K562 (cell line): ENCODE results near the gene SPATS2L. TPM values are rescaled to one million over a fixed set of nuclear protein-coding genes. Genes with fewer than 3 reads are reported as not detected.

Source experiments
- ATAC-seq: fragments of 200-7000 bp; cut with Tn5 transposase; 3 replicates; pipeline ENCODE4 v1.9.1; 2020; ENCODE audit warnings: moderate library complexity
- BruUV-seq: library from RNA; stranded (reverse); fragments of 400-500 nt; replicated peaks from 2 replicates; lab custom pipeline; 2021; lab: Mats Ljungman, UMichigan
- CTCF ChIA-PET: fragments of 300-600 bp; formaldehyde crosslinking; extraction: SDS; loops from one replicate; lab custom pipeline; 2021; ENCODE audit warnings: low intra/inter-chr PET ratio; lab: Yijun Ruan, JAX
- POLR2A ChIA-PET: fragments of 300-600, 350-650 bp; sonication (Branson Sonifier 250); formaldehyde crosslinking; extraction: SDS; loops from one replicate; lab custom pipeline; 2021; ENCODE audit warnings: antibody characterized with exemption, inconsistent platforms; lab: Yijun Ruan, JAX
- DNase-seq, 4 experiments: peaks; one replicate each; pipeline versions ENCODE4 v3.0.0 to v3.0.0-alpha.2; 2011 to 2018; ENCODE audit warnings: low spot score in 3 of 4, mixed read lengths in 3 of 4; ENCODE audit errors: extremely low read depth in 1 of 4
- FAIRE-seq: peaks from 2 replicates; lab custom pipeline; 2011; peaks lifted over from hg19 to GRCh38; lab: Jason Lieb, UNC
- H2AFZ ChIP-seq: 2 replicates; pipeline ENCODE4 v1.6.0; 2011; ENCODE audit warnings: low read depth, low read length, control low read depth, inconsistent platforms
- H3K27ac ChIP-seq: fragments of 200-600 bp; 3 replicates; pipeline ENCODE4 v1.8.0; 2011; ENCODE audit warnings: low read depth, mild to moderate bottlenecking, control low read depth, inconsistent platforms, low read length, moderate library complexity, mixed read lengths; ENCODE audit errors: extremely low read depth
- H3K27me3 ChIP-seq, 2 experiments: fragments of 300-600 bp in 1 of 2; 2 replicates in 1 of 2; 3 replicates in 1 of 2; pipeline versions ENCODE4 v1.6.0 to v1.8.0; 2011; ENCODE audit warnings: inconsistent platforms in 2 of 2, low read length in 2 of 2, mild to moderate bottlenecking in 1 of 2, mixed read lengths in 1 of 2, moderate library complexity in 1 of 2; ENCODE audit not compliant: control insufficient read depth in 2 of 2, insufficient read depth in 2 of 2
- H3K36me3 ChIP-seq: fragments of 300-600 bp; 3 replicates; pipeline ENCODE4 v1.8.0; 2011; ENCODE audit warnings: mild to moderate bottlenecking, low read length, inconsistent platforms; ENCODE audit not compliant: control insufficient read depth, insufficient read depth
- H3K4me1 ChIP-seq, 2 experiments: fragments of 200-600 bp in 1 of 2; replicated peaks in 1 of 2; 2 replicates in 1 of 2; 3 replicates in 1 of 2; pipeline versions ENCODE4 v1.5.1 to v1.8.0; 2011; ENCODE audit warnings: inconsistent platforms in 2 of 2, low read length in 2 of 2, mild to moderate bottlenecking in 1 of 2, mixed read lengths in 1 of 2, moderate library complexity in 1 of 2; ENCODE audit not compliant: control insufficient read depth in 2 of 2, insufficient read depth in 2 of 2
- H3K4me2 ChIP-seq: 2 replicates; pipeline ENCODE4 v1.6.1; 2011; ENCODE audit warnings: low read length, control low read depth, inconsistent platforms, mixed read lengths; ENCODE audit not compliant: insufficient read depth
- H3K4me3 ChIP-seq: fragments of 200-600 bp; sonication (generic), shearing (Covaris generic); 2 replicates; pipeline ENCODE4 v1.5.1; 2016; ENCODE audit warnings: control low read depth, inconsistent platforms
- H3K79me2 ChIP-seq: fragments of 200-600 bp; 3 replicates; pipeline ENCODE4 v1.8.0; 2011; ENCODE audit warnings: low read length, inconsistent platforms; ENCODE audit not compliant: control insufficient read depth, insufficient read depth
- H3K9ac ChIP-seq, 2 experiments: 2 replicates each; pipeline versions ENCODE4 v1.6.0 to v1.6.1; 2011; ENCODE audit warnings: low read depth in 2 of 2, low read length in 2 of 2, control low read depth in 1 of 2, inconsistent platforms in 1 of 2, mild to moderate bottlenecking in 1 of 2, mixed read lengths in 1 of 2; ENCODE audit not compliant: insufficient read depth in 1 of 2
- H3K9me1 ChIP-seq: one replicate; pipeline ENCODE4 v1.6.0; 2011; ENCODE audit warnings: inconsistent platforms, mild to moderate bottlenecking, low read length, moderate library complexity; ENCODE audit not compliant: control insufficient read depth, insufficient read depth
- H3K9me3 ChIP-seq: replicated peaks from 2 replicates; pipeline ENCODE4 v1.5.1; 2011; ENCODE audit warnings: low read depth, low read length, inconsistent platforms; ENCODE audit not compliant: control insufficient read depth, insufficient read depth
- H4K20me1 ChIP-seq: replicated peaks from 2 replicates; pipeline ENCODE4 v1.6.1; 2011; ENCODE audit warnings: low read length, inconsistent platforms, mixed read lengths; ENCODE audit not compliant: control insufficient read depth, insufficient read depth
- ATF4 ChIP-seq: fragments of 450-650 bp; formaldehyde crosslinking; IDR thresholded peaks from 2 replicates; pipeline ENCODE4 v1.4.0; 2022; ENCODE audit warnings: mild to moderate bottlenecking, moderate library complexity
- CHD1 ChIP-seq: fragments of 200-600 bp; sonication (generic); IDR thresholded peaks from one replicate; pipeline ENCODE4 v1.6.1; 2012; ENCODE audit warnings: mild to moderate bottlenecking, moderate library complexity, low read length, inconsistent platforms
- PHB ChIP-seq: fragments of 250-450 bp; sonication (Bioruptor Pico); IDR thresholded peaks from 2 replicates; pipeline ENCODE4 v1.5.0; 2021
- POLR3A ChIP-seq: IDR thresholded peaks from 2 replicates; pipeline ENCODE4 v1.6.1; 2011; ENCODE audit warnings: borderline replicate concordance, mild to moderate bottlenecking, moderate library complexity; ENCODE audit not compliant: insufficient read length, insufficient read depth; ENCODE audit errors: extremely low read depth
- TAF7 ChIP-seq: fragments of 450-650 bp; IDR thresholded peaks from 2 replicates; pipeline ENCODE4 v1.6.1; 2016; ENCODE audit warnings: missing genetic modification characterization, missing compliant biosample characterization
- ZBED1 ChIP-seq: IDR thresholded peaks from 2 replicates; pipeline ENCODE4 v1.6.1; 2014
- ZNF143 ChIP-seq: sonication (generic); formaldehyde crosslinking; IDR thresholded peaks from 2 replicates; pipeline ENCODE4 v1.9.0; 2022; ENCODE audit warnings: mild to moderate bottlenecking, missing genetic modification reagents
- ZNF146 ChIP-seq: IDR thresholded peaks from one replicate; pipeline ENCODE4 v1.6.1; 2018; ENCODE audit warnings: missing compliant biosample characterization; ENCODE audit not compliant: unreplicated experiment
- ZNF174 ChIP-seq: fragments of 250-450 bp; sonication (Bioruptor Pico); IDR thresholded peaks from 2 replicates; pipeline ENCODE4 v1.4.0; 2020; ENCODE audit warnings: mild to moderate bottlenecking
- WGBS: fragments of 100-300 bp; shearing (Covaris generic); methylation state at CpG from one replicate; pipeline ENCODE4 v1.1.6; 2016; ENCODE audit warnings: low coverage, mixed read lengths; ENCODE audit not compliant: insufficient coverage; ENCODE audit errors: missing lambda C conversion rate; 5-methylcytosine and 5-hydroxymethylcytosine counted together
- in situ Hi-C: fragments of 300-500 bp; cut with MboI; formaldehyde crosslinking; loops from 4 replicates; pipeline ENCODE4 v1.15.0; 2018; ENCODE audit warnings: inconsistent platforms, mixed read lengths
- intact Hi-C: fragments of 100-400 bp; cut with micrococcal nuclease; formaldehyde crosslinking; loops from 2 replicates; pipeline ENCODE4 v1.14.2; 2022
- polyA plus RNA-seq, 8 experiments: library from polyadenylated mRNA; depleted of rRNA in 4 of 8; stranded (reverse) in 5 of 8; unstranded in 3 of 8; fragments of >200 nt; fragmentation: Nextera tagmentation in 2 of 8; fragmentation: Illumina TruSeq in 1 of 8; extraction: Ambion mirVana in 2 of 8; extraction: Trizol in 1 of 8; gene quantifications; 2 replicates each; pipeline versions ENCODE4 v1.2.1 to v1.2.3, GENCODE V29; 2011 to 2014; ENCODE audit warnings: inconsistent platforms in 1 of 8, missing spikeins in 1 of 8
- total RNA-seq, 7 experiments: library from RNA; depleted of rRNA in 6 of 7; stranded (reverse); fragments of >200 nt in 6 of 7; fragmentation: Illumina TruSeq in 2 of 7; extraction: Trizol in 2 of 7; gene quantifications; 2 replicates each; pipeline versions ENCODE4 v1.2.1 to v1.2.3, GENCODE V29; 2011 to 2021; ENCODE audit warnings: low replicate concordance in 1 of 7

The SPATS2L gene
- total and polyA plus RNA-seq, 9 of the 15 experiments (the other 6 are each of a cell fraction or from before 2014, with no cell fraction given) = 11.3 to 41.5 (median 24.9) TPM

GRCh38 chr2:200414367-200414766 lies 107.9 kb downstream of the SPATS2L start:
- 76% methylated on average over 5 of the region's 5 CpGs for WGBS
- H3K9ac ChIP-seq = no peak overlapping the region
- no peaks in the 10 kb centered on the region for H3K79me2 ChIP-seq
- no peak for TF ChIP-seq CHD1
- no peak overlapping the region for H3K27ac ChIP-seq
- ATAC-seq (no peak), FAIRE-seq (no peak), DNase-seq (no peak)
- no peaks in the 10 kb centered on the region for H3K9me3 ChIP-seq
- no TSS peak for BruUV-seq
- H3K4me2 ChIP-seq = no peak overlapping the region
- ChIA-PET CTCF (no interaction called here), POLR2A (no interaction called here)
- intact Hi-C loops (no loop called here), in situ Hi-C loops (no loop called here)
- no peaks in the 10 kb centered on the region; the same call in 1 of the 3 replicates for H3K36me3 ChIP-seq
- H3K27me3 ChIP-seq = no peaks in the 10 kb centered on the region
- H3K4me1 ChIP-seq = no peaks in the 10 kb centered on the region
- no peaks in the 10 kb centered on the region for H4K20me1 ChIP-seq
- no peak overlapping the region for H2AFZ ChIP-seq
- H3K4me3 ChIP-seq = no peak overlapping the region
- no peaks in the 10 kb centered on the region for H3K9me1 ChIP-seq

- Histone ChIP-seq H3K36me3 (no peaks in the 10 kb centered on the region; the same call in 1 of the 3 replicates), H3K4me2 (no peak overlapping the region), H3K27ac (no peak overlapping the region), H4K20me1 (no peaks in the 10 kb centered on the region), H3K9me1 (no peaks in the 10 kb centered on the region), H3K9me3 (no peaks in the 10 kb centered on the region), H3K27me3 (no peaks in the 10 kb centered on the region), H3K9ac (no peak overlapping the region), H3K79me2 (no peaks in the 10 kb centered on the region), H2AFZ (no peak overlapping the region), H3K4me3 (no peak overlapping the region), H3K4me1 (no peaks in the 10 kb centered on the region)
- FAIRE-seq (no peak), ATAC-seq (no peak), DNase-seq (no peak)
- no TSS peak for BruUV-seq
- intact Hi-C loops (no loop called here), in situ Hi-C loops (no loop called here)
- POLR2A ChIA-PET = interaction anchor here (1.1 kb wide), 1 partner anchor 9 kb away, joined by 6 read pairs; no protein-coding TSS in a partner anchor
- WGBS = 73% methylated on average over 2 of the region's 2 CpGs
- CTCF ChIA-PET = no interaction called here
- no peak for TF ChIP-seq POLR3A
- no peak for TF ChIP-seq ZBED1
- TF ChIP-seq TAF7 (tag) = no peak
- no peak for TF ChIP-seq ZNF174 (CRISPR knock-in tag)
- TF ChIP-seq ZNF143 (CRISPR knock-in tag) = no peak
- no peak for TF ChIP-seq PHB (CRISPR knock-in tag)
- no peak for TF ChIP-seq ZNF146
- TF ChIP-seq ATF4 (CRISPR knock-in tag) = no peak
Measured at GRCh38 chr2:200415455-200415854, 109.0 kb downstream of the SPATS2L start.
